ENCODE results near the gene SLC25A17. TPM values are rescaled to one million over a fixed set of nuclear protein-coding genes. Genes with fewer than 3 reads are reported as not detected.
"Not testable (repeated sequence)": the region's sequence is repeated elsewhere in the genome, so short reads cannot be mapped to it uniquely, and the experiment has no call there.

Gene SLC25A17
- total and polyA plus RNA-seq, 10 donors, result 11.4 to 16.1 (median 13.8) TPM

DNA sequence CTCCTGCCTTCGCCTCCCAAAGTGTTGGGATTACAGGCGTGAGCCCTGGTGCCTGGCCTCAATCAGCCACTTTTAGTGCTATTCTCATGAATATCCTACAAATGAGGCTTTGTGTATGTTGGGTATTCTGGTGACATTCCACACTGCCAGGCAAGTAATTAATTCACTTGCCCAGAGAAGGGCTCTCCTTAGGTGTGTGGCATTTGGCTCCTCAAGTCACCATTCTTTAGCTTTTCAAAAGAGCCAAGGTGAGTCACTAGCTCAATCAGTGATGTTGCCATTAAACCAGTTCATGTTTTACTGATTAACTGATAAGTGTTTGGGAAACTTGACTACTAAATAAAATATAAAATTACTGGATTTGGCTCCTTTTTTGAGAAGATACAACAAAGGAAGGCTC lies 52.2 kb downstream of the SLC25A17 start:
- TF ChIP-seq POLR2AphosphoS5 (IDR thresholded peaks at IDR 0.05) (no peak), POLR2A (IDR thresholded peaks at IDR 0.05) (no peak)
- TF ChIP-seq, protein P1, sequence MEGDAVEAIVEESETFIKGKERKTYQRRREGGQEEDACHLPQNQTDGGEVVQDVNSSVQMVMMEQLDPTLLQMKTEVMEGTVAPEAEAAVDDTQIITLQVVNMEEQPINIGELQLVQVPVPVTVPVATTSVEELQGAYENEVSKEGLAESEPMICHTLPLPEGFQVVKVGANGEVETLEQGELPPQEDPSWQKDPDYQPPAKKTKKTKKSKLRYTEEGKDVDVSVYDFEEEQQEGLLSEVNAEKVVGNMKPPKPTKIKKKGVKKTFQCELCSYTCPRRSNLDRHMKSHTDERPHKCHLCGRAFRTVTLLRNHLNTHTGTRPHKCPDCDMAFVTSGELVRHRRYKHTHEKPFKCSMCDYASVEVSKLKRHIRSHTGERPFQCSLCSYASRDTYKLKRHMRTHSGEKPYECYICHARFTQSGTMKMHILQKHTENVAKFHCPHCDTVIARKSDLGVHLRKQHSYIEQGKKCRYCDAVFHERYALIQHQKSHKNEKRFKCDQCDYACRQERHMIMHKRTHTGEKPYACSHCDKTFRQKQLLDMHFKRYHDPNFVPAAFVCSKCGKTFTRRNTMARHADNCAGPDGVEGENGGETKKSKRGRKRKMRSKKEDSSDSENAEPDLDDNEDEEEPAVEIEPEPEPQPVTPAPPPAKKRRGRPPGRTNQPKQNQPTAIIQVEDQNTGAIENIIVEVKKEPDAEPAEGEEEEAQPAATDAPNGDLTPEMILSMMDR (IDR thresholded peaks at IDR 0.05 in 8 of 11, conservative IDR thresholded peaks at IDR 0.05 in 3 of 11), result no peak
- Histone ChIP-seq H3K27ac (no peak overlapping the region), H3K4me1 (peaks cover 4 to 30% (median 11%) of the 10 kb centered on the region in 6 donors), H3K27me3 (replicated peaks in 1 of 7) (no peaks in the 10 kb centered on the region), H3K9me3 (no peaks in the 10 kb centered on the region), H3K36me3 (peaks cover 0 to 30% (median 22%) of the 10 kb centered on the region in 6 donors), H3K4me3 (no peak overlapping the region)
- 93 to 100% (median 95%) methylated on average over 2 of the region's 2 CpGs for WGBS, 5 donors
- no peak for DNase-seq
- intact Hi-C loops (cut with DNase I; ENCODE audit: low total_unique reads), result no loop called here

DNA sequence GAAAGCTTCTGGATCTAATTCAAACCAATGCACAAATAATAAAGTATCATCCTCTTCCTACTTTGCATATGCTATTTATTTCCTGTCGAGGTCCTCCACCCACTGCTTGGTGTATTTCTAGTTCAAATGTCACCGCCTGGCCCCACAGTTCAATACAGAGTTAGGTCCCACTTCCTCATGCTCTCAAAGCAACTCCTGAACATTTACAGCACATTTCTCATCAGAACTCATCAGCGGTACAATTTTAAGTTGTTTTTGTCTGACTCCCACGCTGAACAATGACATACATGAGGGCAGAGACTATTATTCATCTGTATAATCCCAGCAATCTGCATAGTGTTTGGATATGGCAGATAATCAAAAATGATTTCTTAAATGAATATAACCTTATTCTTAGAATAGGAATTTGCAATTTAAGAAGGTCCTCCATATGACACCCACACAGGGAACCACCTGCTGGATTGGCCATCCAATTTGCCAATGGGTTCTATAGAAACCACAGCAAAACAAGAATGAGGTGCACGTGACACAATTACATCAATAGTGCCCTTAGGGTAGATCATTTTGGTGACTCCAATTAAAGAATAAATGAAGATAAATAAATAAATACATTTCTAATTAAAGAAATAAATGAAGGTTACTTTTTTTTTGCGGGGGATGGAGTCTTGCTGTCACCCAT lies 54.2 kb downstream of the SLC25A17 start:
- no peak for DNase-seq
- intact Hi-C loops (cut with DNase I; ENCODE audit: low total_unique reads), result no loop called here
- Histone ChIP-seq H3K4me1 (peaks cover 4 to 39% (median 15%) of the 10 kb centered on the region in 6 donors), H3K4me3 (no peak overlapping the region), H3K27me3 (replicated peaks in 1 of 7) (no peaks in the 10 kb centered on the region), H3K9me3 (no peaks in the 10 kb centered on the region), H3K27ac (peak overlapping the region; percentile 26 to 79 (median 58)), H3K36me3 (peaks cover 0 to 10% (median 3%) of the 10 kb centered on the region in 6 donors)
- 44 to 59% (median 53%) methylated on average over 6 of the region's 6 CpGs for WGBS, 5 donors
- peak in 1 of 3 donors; percentile 19 for TF ChIP-seq POLR2AphosphoS5 (IDR thresholded peaks at IDR 0.05)
- TF ChIP-seq, protein P1 (IDR thresholded peaks at IDR 0.05 in 8 of 11, conservative IDR thresholded peaks at IDR 0.05 in 3 of 11), result no peak

DNA sequence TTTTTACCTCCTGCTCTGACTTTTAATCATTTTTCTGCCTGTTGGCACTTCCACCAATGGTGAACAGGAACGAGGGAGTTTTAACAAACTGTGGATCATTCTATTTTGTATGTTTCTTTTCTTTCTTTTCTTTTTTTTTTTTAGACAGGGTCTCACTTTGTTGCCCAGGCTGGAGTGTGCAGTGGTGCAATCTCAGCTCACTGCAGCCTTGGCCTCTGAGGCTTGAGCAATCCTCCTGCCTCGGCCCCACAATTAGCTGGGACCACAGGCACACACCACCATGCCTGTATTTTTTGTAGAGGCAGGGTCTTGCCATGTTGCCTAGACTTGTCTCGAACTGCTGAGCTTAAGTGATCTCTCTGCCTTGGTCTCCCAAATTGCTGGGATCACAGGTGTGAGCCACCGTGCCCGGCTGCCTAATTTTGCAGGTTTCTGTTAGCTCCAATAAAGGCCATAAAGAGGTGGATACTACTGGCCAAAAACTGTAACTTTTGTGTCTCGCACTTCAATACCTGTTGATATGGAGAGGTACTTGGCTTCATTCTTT lies 59.8 kb downstream of the SLC25A17 start:
- no peak for DNase-seq
- TF ChIP-seq POLR2A (IDR thresholded peaks at IDR 0.05), result no peak
- TF ChIP-seq, protein P1 (IDR thresholded peaks at IDR 0.05 in 8 of 11, conservative IDR thresholded peaks at IDR 0.05 in 3 of 11), result no peak
- TF ChIP-seq POLR2AphosphoS5 (IDR thresholded peaks at IDR 0.05), result no peak
- Histone ChIP-seq H3K9me3 (no peaks in the 10 kb centered on the region), H3K36me3 (no peaks in the 10 kb centered on the region), H3K27ac (no peak overlapping the region), H3K4me3 (no peak overlapping the region), H3K27me3 (replicated peaks in 1 of 7) (no peaks in the 10 kb centered on the region), H3K4me1 (peaks cover 0 to 21% (median 8%) of the 10 kb centered on the region in 6 donors)
- intact Hi-C loops (cut with DNase I; ENCODE audit: low total_unique reads), result loop anchor here (10.0 kb wide), 1 partner anchor 75 kb away; no protein-coding TSS in a partner anchor
- 84 to 91% (median 91%) methylated on average over 6 of the region's 6 CpGs for WGBS, 5 donors

DNA sequence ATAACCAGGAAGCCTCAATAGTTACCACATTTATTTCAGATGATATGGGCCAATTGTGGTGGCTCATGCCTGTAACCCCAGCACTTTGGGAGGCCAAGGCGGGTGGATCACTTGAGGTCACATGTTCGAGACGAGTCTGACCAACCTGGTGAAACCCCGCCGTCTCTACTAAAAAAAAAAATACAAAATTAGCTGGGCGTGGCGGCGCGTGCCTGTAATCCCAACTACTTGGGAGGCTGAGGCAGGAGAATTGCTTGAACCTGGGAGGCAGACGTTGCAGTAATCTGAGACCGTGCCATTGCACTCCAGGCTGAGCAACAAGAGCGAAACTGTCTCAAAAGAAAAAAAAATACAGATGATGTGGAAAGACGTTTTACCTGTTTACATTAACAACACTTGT lies 60.3 kb downstream of the SLC25A17 start:
- not testable (repeated sequence) for H3K4me3 ChIP-seq; H3K27me3 ChIP-seq (replicated peaks in 1 of 7); H3K27ac ChIP-seq; H3K36me3 ChIP-seq; H3K9me3 ChIP-seq; DNase-seq
- H3K4me1 ChIP-seq, result peaks cover 0 to 15% (median 4%) of the 10 kb centered on the region in 6 donors
- intact Hi-C loops (cut with DNase I; ENCODE audit: low total_unique reads), result loop anchor here (10.0 kb wide), 1 partner anchor 74 kb away; no protein-coding TSS in a partner anchor
- WGBS, 5 donors, result 90 to 95% (median 93%) methylated on average over 13 of the region's 13 CpGs
